NB4 (cell line): ENCODE measurements around the gene RO60.

Experiments used
- POLR2A ChIP-seq: IDR thresholded peaks from 2 replicates; pipeline ENCODE4 v1.6.1; 2011; ENCODE audit warnings: mild to moderate bottlenecking; ENCODE audit not compliant: insufficient read length; ENCODE audit errors: extremely low read depth
- TF ChIP-seq, protein P1 (sequence below): IDR thresholded peaks from one replicate; pipeline ENCODE4 v1.5.1; 2012; ENCODE audit warnings: low read depth, low read length
- TF ChIP-seq, protein P2 (sequence below): IDR thresholded peaks from 2 replicates; pipeline ENCODE4 v1.6.1; 2011; ENCODE audit warnings: low read depth, low read length

DNA sequence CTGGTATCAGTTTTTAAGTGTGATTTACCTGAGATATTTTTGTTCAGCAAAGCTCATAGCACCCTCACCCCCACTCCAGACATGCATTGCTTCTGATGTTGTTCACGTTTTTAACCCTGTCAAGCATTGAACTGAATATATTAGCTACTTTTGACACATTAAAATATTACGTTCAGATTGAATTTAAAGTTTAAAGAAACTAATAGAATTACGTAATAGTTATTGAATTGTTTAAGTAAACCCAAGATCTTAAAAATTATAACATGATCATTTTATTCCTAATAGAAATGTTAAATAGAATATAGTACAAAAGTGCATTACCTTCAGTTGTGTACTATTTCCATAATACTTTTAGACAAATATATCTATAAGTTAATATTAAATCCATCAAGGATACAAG is 26.9 kb downstream of the RO60 start:
- TF ChIP-seq, protein P1, sequence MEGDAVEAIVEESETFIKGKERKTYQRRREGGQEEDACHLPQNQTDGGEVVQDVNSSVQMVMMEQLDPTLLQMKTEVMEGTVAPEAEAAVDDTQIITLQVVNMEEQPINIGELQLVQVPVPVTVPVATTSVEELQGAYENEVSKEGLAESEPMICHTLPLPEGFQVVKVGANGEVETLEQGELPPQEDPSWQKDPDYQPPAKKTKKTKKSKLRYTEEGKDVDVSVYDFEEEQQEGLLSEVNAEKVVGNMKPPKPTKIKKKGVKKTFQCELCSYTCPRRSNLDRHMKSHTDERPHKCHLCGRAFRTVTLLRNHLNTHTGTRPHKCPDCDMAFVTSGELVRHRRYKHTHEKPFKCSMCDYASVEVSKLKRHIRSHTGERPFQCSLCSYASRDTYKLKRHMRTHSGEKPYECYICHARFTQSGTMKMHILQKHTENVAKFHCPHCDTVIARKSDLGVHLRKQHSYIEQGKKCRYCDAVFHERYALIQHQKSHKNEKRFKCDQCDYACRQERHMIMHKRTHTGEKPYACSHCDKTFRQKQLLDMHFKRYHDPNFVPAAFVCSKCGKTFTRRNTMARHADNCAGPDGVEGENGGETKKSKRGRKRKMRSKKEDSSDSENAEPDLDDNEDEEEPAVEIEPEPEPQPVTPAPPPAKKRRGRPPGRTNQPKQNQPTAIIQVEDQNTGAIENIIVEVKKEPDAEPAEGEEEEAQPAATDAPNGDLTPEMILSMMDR, result no peak
- TF ChIP-seq, protein P2, sequence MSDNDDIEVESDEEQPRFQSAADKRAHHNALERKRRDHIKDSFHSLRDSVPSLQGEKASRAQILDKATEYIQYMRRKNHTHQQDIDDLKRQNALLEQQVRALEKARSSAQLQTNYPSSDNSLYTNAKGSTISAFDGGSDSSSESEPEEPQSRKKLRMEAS, result no peak
- TF ChIP-seq POLR2A, result no peak
